HUES48 (cell line): ENCODE measurements around the gene PCIF1.

Experiments
- H3K27ac ChIP-seq: one replicate; pipeline ENCODE4 v1.7.0; 2013; ENCODE audit warnings: low read depth, low read length, inconsistent platforms
- H3K27me3 ChIP-seq: 2 replicates; pipeline ENCODE4 v1.6.1; 2013; ENCODE audit warnings: mild to moderate bottlenecking, low read length; ENCODE audit not compliant: control insufficient read depth, insufficient read depth
- H3K36me3 ChIP-seq: 2 replicates; pipeline ENCODE4 v1.6.1; 2013; ENCODE audit warnings: low read length; ENCODE audit not compliant: control insufficient read depth, insufficient read depth
- H3K4me1 ChIP-seq: 2 replicates; pipeline ENCODE4 v1.6.1; 2013; ENCODE audit warnings: mild to moderate bottlenecking, low read length; ENCODE audit not compliant: control insufficient read depth, insufficient read depth
- H3K4me3 ChIP-seq: 2 replicates; pipeline ENCODE4 v1.5.1; 2013; ENCODE audit warnings: mild to moderate bottlenecking, low read depth, low read length
- H3K9ac ChIP-seq: 2 replicates; pipeline ENCODE4 v1.6.1; 2013; ENCODE audit warnings: mild to moderate bottlenecking, low read depth, low read length, moderate library complexity
- H3K9me3 ChIP-seq: 2 replicates; pipeline ENCODE4 v1.6.1; 2013; ENCODE audit warnings: low read length; ENCODE audit not compliant: control insufficient read depth, insufficient read depth

PCIF1 gene

DNA sequence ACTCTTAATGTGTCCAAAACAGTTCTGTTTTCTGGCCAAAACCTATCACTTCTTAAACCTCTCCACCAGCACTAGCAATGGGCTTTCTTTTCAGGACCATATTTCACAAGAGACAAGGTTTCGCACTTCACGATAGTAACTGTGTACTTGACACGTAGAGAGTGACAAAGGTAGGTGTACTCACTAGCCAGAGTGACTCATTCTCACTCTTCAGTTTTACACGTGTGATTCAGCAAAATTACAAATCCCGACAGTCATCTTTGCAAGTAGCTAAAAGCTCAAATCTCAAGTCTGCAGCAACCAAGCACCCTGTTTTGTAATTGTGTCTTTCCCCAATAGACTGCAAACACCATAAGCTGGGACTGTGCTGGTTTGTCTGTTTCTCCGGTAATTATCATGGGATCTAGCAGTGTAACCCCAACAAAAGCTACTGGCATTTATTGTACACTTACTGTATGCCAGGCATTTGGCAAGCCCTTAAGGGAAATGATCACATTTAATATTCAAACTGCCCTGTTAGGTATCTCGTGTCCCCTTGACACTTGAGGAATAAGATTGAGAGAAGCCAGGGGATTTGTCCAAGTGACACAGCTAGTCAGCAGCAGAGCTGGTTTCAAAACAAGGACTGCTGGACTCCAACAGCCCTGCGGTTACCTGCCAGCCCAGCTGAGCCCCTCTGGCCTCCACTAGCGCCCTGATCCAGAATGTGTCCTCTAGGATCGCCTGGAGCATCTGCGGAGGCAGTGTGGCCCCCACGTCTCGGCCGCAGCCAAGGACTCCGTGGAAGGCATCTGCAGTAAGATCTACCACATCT lies 9.9 kb downstream of the PCIF1 start:
- H3K36me3 ChIP-seq = peaks cover 94% of the 10 kb centered on the region
- no peak overlapping the region for H3K9ac ChIP-seq
- no peaks in the 10 kb centered on the region for H3K4me1 ChIP-seq
- no peaks in the 10 kb centered on the region for H3K9me3 ChIP-seq
- no peak overlapping the region for H3K27ac ChIP-seq
- no peaks in the 10 kb centered on the region for H3K27me3 ChIP-seq
- H3K4me3 ChIP-seq = no peak overlapping the region

DNA sequence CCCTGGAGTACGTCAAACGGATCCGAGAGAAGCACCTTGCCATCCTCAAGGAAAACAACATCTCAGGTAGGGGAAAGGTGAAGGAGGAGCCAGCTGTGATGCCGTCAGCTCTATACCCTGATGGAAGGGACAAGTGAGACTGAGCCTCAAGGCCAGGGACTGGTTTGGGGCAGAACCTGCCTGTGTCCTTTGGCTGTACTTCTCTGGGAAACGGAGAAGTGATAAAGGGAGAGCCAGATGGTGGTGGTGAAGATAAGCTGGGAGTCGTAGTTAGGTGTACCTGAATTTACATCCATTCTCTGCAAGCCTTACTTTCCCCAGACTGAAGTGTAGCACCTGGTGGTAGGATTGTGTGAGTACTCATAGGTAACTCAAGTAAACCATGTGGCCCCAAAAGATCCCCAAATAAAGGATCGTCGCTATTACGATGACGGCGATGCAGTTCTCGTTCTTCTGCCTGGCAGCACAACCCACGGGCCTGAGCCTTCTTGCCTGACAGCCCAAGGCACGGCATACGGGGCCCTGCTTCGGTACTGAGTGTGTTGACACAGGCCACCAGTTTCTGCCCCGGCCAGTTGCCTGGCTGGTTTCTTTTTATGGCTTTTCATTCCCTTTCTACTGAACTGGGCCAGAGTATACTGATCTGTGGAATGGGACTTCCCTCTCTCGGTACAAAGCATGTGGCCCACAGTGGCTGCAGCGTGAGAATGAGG lies 10.6 kb downstream of the PCIF1 start:
- Histone ChIP-seq H3K27me3 (no peaks in the 10 kb centered on the region), H3K9me3 (no peaks in the 10 kb centered on the region), H3K36me3 (peaks cover 94% of the 10 kb centered on the region), H3K4me1 (no peaks in the 10 kb centered on the region), H3K4me3 (no peak overlapping the region), H3K9ac (no peak overlapping the region), H3K27ac (no peak overlapping the region)

DNA sequence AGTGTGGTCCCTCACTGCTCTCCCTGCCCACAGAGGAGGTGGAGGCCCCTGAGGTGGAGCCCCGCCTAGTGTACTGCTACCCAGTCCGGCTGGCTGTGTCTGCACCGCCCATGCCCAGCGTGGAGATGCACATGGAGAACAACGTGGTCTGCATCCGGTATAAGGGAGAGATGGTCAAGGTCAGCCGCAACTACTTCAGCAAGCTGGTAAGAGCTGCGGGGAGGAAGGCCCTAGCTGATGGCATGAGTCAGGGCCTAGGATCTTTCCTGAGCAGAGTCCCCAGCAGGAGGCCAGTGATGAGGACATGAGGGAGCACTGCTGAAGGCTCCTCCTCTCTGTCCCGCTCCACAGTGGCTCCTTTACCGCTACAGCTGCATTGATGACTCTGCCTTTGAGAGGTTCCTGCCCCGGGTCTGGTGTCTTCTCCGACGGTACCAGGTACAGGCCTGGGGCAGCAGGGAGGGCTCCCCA lies 11.2 kb downstream of the PCIF1 start:
- Histone ChIP-seq H3K9me3 (no peaks in the 10 kb centered on the region), H3K27ac (no peak overlapping the region), H3K9ac (no peak overlapping the region), H3K36me3 (peaks cover 93% of the 10 kb centered on the region), H3K4me3 (no peak overlapping the region), H3K4me1 (no peaks in the 10 kb centered on the region), H3K27me3 (no peaks in the 10 kb centered on the region)

DNA sequence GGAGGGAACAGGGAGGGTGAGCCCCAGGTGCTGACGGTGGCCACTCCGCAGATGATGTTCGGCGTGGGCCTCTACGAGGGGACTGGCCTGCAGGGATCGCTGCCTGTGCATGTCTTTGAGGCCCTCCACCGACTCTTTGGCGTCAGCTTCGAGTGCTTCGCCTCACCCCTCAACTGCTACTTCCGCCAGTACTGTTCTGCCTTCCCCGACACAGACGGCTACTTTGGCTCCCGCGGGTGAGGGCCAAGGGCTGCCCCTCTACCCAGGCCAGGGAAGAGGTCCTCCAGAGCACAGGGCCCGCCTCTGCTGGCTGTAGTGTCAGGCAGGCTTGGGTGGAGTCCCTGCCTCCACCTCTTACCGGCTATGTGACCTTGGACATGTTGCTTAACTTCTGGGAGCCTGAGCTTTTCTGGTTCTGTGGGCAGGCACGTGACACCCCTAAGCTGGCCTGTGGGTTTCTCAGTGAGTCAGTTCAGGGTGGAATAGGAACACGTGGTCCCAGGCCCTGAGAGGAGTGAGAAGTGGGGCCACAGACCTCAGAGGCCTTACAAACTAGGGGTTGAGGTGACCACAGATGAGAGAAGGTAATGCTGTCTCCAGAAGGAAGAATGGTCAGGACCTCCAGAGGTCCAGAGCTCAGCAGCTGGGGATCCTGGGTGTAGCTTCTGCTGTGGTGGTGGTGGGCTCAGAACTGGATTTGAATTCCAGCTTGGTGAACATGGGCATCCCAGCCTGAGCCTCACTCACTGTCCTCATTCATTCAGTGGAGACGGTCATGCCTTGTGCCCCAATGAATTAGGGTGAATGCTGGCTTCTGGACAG lies 11.9 kb downstream of the PCIF1 start:
- no peak overlapping the region for H3K9ac ChIP-seq
- H3K36me3 ChIP-seq = peaks cover 89% of the 10 kb centered on the region
- H3K27ac ChIP-seq = no peak overlapping the region
- H3K4me1 ChIP-seq = no peaks in the 10 kb centered on the region
- no peaks in the 10 kb centered on the region for H3K9me3 ChIP-seq
- H3K4me3 ChIP-seq = no peak overlapping the region
- H3K27me3 ChIP-seq = no peaks in the 10 kb centered on the region

DNA sequence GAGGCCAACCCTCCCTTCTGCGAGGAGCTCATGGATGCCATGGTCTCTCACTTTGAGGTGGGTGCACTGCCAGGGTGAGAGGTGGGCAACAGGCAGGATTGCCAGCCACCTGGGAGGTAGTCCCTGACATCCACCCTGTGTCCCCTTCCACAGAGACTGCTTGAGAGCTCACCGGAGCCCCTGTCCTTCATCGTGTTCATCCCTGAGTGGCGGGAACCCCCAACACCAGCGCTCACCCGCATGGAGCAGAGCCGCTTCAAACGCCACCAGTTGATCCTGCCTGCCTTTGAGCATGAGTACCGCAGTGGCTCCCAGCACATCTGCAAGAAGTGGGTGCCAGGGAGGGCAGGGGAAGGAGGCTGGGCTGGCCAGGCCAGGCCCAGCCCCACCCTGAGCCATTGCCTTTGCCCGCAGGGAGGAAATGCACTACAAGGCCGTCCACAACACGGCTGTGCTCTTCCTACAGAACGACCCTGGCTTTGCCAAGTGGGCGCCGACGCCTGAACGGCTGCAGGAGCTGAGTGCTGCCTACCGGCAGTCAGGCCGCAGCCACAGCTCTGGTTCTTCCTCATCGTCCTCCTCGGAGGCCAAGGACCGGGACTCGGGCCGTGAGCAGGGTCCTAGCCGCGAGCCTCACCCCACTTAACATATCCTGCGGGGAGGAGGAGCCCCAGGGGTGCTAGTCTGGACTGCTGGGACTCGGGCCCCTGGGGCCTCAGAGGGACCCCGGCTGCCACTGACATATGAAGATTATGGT lies 12.8 kb downstream of the PCIF1 start:
- Histone ChIP-seq H3K4me3 (no peak overlapping the region), H3K27me3 (no peaks in the 10 kb centered on the region), H3K4me1 (no peaks in the 10 kb centered on the region), H3K36me3 (peaks cover 95% of the 10 kb centered on the region), H3K9me3 (no peaks in the 10 kb centered on the region), H3K9ac (no peak overlapping the region), H3K27ac (no peak overlapping the region)

DNA sequence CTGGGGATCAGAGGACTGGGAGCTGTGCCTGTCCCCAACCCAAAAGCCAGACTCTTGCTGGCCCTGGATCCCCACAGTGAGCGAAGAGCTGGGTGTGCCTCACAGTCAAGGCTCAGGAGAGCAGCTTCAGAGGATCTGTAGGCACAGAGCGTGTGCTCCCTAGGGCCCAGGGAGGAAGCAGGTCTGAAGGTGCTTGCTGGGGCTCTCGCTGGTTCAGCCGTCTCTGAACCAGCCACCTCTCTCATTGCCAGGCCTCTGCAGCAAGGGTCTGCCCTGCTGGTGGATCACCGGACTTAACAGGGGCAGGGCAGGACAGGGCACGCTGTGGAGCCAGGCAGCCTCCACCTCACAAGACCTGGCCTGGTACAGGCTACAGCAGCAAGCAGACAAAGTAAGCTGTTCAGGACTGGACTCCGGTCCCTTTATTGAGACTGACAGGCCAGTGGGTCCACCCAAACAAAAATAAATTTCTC lies 13.8 kb downstream of the PCIF1 start:
- Histone ChIP-seq H3K9ac (no peak overlapping the region), H3K27ac (no peak overlapping the region), H3K9me3 (no peaks in the 10 kb centered on the region), H3K27me3 (no peaks in the 10 kb centered on the region), H3K4me3 (no peak overlapping the region), H3K36me3 (peaks cover 95% of the 10 kb centered on the region), H3K4me1 (no peaks in the 10 kb centered on the region)

DNA sequence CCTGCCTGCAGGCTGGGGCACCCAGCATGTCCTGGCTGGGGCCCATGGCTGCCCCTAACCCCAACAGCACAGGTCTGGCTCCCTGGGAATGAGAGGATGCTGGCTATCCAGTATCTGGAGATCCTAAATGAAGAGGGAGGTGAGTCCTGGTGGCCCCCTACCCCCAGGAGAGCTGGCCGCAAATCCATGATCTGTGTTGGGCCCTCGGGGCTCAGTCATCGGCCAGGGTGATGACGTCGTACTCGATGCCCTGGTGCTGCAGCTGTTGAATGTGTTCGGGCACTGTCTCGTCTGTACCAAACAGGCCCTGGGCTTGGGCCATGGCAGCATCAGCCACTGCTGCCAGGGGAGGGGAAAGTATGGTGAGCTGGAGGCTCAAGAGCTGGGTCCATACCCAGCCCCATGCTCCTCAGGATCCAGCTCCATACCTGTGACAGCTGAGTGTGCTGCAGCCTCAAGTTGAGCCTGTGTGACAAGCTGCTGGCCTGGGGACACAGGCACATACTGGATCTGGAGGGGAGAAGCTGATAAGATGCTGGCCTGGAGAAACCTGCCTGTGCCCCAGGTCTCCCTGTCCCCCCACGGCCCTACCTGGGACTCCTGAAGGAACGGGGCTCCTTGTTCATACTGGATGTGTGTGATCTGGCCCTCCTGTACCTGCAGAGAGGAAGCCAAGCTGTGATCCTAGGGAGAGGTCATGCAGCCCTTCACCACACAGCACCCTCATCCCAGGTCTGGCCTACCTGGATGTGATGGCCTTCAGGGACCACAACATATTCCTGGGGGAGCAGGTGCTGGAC lies 14.5 kb downstream of the PCIF1 start:
- Histone ChIP-seq H3K4me3 (no peak overlapping the region), H3K36me3 (peaks cover 91% of the 10 kb centered on the region), H3K4me1 (no peaks in the 10 kb centered on the region), H3K27me3 (no peaks in the 10 kb centered on the region), H3K9me3 (no peaks in the 10 kb centered on the region), H3K9ac (no peak overlapping the region), H3K27ac (no peak overlapping the region)

DNA sequence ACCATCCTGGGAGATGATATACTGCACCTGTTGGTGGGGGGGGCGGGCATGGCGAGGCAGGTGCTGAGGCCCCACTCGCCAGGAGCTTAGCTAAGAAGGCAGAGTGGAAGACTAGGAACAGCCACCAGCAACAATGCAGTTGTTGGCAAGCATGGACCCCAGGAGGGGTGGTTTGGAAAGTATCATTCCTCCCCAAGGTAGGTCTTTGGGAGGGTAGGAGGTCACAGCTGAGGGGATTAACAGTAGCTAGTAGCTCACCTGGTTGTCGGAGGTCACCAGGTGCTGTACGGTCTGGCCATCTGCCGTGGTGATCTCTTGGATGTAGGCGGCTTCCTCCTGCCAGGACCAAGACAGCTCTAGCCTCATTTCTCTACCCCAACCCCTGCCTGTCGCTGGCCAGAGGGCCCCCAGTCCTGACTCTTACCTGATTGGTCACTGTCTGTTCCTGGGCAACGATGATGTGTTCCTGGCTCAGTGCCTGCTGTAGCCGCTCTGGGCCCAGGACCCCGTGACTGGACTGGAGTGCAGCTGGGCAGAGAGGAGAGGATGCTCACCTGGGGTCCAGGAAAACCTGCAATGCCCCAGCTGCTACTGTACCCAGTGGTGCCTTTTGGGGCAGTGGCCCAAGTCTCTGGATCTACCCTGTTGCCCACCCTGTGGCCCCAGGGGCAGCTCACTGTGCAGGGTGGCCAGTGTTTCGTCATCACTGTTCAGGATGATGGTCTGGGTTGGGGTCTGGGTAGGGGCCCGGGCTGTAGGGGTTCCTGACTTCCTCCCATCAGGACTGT lies 15.3 kb downstream of the PCIF1 start:
- Histone ChIP-seq H3K4me3 (no peak overlapping the region), H3K27ac (no peak overlapping the region), H3K9ac (no peak overlapping the region), H3K27me3 (no peaks in the 10 kb centered on the region), H3K4me1 (no peaks in the 10 kb centered on the region), H3K9me3 (no peaks in the 10 kb centered on the region), H3K36me3 (peaks cover 83% of the 10 kb centered on the region)

DNA sequence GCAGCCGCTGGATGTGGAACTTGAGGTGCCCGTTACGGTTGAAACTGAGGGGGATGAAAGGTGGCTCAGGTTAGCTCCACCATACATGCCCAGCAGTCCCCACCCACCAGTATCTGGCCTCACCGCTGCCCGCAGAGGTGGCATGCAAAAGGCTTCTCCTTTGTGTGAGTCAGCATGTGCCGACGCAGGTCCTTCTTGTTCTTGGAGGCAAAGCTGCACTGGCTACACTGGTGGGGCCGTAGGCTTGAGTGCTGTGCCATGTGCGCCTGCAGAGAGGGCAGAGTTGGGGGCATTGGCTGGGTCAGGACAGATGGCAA lies 15.8 kb downstream of the PCIF1 start:
- H3K9ac ChIP-seq = no peak overlapping the region
- H3K36me3 ChIP-seq = peaks cover 77% of the 10 kb centered on the region
- H3K9me3 ChIP-seq = no peaks in the 10 kb centered on the region
- no peaks in the 10 kb centered on the region for H3K27me3 ChIP-seq
- H3K4me1 ChIP-seq = no peaks in the 10 kb centered on the region
- H3K27ac ChIP-seq = no peak overlapping the region
- H3K4me3 ChIP-seq = no peak overlapping the region
